OCI-LY7 (cell line): Measurements from ENCODE around the gene KBTBD13.

Experiments
- CTCF ChIP-seq: fragments of 200-600 bp; sonication (generic); conservative IDR thresholded peaks from 2 replicates; pipeline ENCODE4 v1.5.1; 2014; ENCODE audit warnings: mild to moderate bottlenecking, antibody characterized with exemption, low read length, moderate library complexity, mixed read lengths
- EZH2phosphoT487 ChIP-seq: fragments of 200-600 bp; sonication (generic); IDR thresholded peaks from 2 replicates; pipeline ENCODE4 v1.6.1; 2018; ENCODE audit warnings: low read depth, borderline replicate concordance, mild to moderate bottlenecking, mixed run types, antibody characterized with exemption, low read length, moderate library complexity, mixed read lengths

GRCh38 chr15:65115086-65115485 lies 38.5 kb downstream of the KBTBD13 start, which contains the start of gene UBAP1L:
- TF ChIP-seq CTCF: no peak
- no peak for TF ChIP-seq EZH2phosphoT487
